Stimulated activated CD8-positive, alpha-beta memory T cell treated with anti-CD3 and anti-CD28 coated beads, Interleukin-15, amount 100 ng/mL, for 4 hours (primary cell): ENCODE results near the gene SERPINA1.
"Not testable (repeated sequence)": the region's sequence is repeated elsewhere in the genome, so short reads cannot be mapped to it uniquely, and the experiment has no call there.

Experiments used
- DNase-seq, 2 donors: peaks; one replicate each; pipeline ENCODE4 v3.0.0-alpha.2; 2020; ENCODE audit warnings: low read depth in 2 of 2

Gene SERPINA1

GRCh38 chr14:94369766-94370523, 18.5 kb downstream of the SERPINA1 start:
- not testable (repeated sequence) for DNase-seq

DNA sequence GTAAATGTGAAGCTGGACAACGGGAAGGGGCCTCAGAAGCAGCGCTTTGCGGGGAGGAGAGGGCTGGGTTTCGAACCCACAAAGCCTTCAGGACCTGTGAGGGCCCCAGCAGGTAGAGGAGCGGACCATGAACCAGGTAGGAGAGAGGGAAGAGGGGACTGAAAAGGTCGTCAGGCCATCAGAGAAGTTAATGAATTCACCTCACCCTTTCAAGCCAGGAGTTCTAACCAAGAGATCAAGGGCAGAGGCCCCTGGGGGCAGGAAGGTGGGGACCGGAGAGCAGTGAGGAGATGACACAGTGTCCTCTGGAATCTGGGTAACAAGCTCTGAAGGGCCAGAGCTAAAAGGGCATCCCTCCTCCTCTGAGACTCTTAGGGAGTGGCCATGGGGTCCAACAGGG, 19.4 kb downstream of the SERPINA1 start:
- no peak for DNase-seq

DNA sequence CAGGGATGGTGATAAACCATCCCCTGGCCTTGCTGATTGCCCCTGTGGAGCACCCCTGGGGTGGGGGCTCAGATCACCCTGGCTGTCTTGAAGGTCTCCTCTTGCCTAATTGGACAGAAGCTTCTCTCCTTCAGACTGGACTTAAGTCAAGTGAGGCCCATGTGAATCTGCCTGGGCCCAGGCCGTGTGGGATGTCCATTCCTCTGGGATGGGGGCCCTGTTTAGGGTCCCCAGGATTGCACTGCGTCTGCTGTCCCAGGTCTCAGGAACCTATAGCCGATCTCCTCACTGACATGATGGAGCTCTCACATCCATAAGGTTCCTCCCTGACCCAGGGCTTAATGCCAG, 20.2 kb downstream of the SERPINA1 start:
- no peak for DNase-seq

DNA sequence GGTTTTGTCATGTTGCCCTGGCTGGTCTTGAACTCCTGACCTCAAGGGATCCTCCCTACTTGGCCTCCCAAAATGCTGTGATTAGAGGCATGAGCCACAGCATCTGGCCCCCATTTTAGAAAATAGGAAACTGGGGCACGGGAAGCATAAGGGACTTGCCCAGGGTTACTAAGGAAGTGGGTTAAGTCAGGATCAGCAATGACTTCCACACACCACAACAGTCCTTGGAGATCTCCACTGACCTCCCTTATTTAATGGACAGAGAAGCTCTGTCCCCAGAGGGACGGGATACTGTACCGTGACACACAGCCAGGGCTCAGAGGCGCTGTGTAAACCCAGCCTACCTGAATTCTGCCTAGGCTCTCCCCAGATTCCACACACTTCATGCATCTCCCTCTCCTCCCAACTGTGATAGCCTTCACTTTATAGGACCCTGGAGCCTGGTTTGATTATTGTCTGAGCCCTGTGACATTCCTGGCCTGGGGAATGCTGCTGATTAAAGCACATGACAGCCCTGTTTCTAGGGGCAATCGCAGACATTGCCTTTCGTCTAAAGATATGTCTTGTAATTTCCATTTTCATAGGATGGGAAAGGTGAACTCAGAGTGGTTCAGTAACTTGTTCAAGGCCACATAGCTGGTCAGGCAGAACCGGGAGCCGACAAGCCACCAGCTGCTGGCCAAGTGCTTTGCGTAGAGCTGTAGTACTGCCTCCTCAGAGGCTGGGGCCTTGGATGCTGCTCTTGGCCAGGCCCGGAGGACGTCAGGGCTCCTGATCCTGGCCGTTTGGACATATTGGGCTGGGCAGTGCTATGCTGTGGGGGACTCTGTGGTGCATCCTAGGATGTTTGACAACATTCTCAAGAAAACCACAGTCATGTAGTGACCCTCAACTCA, 20.8 kb downstream of the SERPINA1 start:
- DNase-seq: no peak

- DNase-seq: no peak
Observed at GRCh38 chr14:94366146-94366915, 22.1 kb downstream of the SERPINA1 start, which contains the start of gene SERPINA2. Gene SERPINA2 (minus strand): TSS chr14:94366698.

- DNase-seq: no peak
Observed at GRCh38 chr14:94365624-94366023, 22.8 kb downstream of the SERPINA1 start.

GRCh38 chr14:94364964-94365363, 23.4 kb downstream of the SERPINA1 start:
- DNase-seq: no peak

GRCh38 chr14:94364037-94364436, 24.4 kb downstream of the SERPINA1 start:
- no peak for DNase-seq

GRCh38 chr14:94363151-94363624, 25.2 kb downstream of the SERPINA1 start:
- no peak for DNase-seq

DNA sequence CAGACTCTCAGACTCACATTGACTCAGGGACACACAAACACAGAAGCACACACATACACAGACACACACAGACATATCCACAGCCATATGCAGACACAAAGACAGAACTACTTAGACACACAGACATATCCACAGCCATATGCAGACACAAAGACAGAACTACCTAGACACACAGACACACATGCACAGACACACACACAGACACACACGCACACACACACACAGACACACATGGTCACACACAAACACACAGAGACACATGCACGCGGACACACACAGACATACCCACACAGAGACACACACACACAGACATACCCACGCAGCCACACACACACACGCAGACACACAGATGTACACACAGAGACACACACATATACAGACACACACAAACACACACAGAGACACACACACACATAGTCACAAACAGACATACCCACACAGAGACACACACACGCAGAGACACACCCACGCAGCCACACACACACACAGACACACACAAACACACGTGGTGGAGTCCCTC, 25.7 kb downstream of the SERPINA1 start:
- DNase-seq: no peak

- no peak for DNase-seq
Observed at GRCh38 chr14:94361682-94362081, 26.7 kb downstream of the SERPINA1 start.

GRCh38 chr14:94360945-94361565, 27.3 kb downstream of the SERPINA1 start:
- DNase-seq: no peak

DNA sequence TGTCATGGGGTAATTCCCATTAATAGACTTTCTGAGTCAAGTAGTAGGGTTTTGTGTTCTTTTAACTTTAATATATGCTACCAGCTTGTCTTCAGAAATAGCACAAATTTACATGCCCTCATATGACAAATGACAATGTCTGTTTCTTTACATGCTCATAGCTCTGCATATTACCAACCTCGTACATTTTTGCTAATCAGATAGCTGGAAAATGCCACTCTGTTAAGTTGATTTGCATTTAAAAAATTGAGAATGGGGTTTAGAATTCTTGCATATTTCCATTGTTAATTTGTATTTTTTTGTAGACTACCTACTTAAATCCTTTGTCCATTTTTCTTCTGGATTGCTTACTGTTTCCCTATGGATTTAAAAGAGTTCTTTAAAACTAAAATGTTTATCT, 31.2 kb downstream of the SERPINA1 start:
- DNase-seq: no peak

GRCh38 chr14:94356379-94357056, 31.9 kb downstream of the SERPINA1 start:
- no peak for DNase-seq

DNA sequence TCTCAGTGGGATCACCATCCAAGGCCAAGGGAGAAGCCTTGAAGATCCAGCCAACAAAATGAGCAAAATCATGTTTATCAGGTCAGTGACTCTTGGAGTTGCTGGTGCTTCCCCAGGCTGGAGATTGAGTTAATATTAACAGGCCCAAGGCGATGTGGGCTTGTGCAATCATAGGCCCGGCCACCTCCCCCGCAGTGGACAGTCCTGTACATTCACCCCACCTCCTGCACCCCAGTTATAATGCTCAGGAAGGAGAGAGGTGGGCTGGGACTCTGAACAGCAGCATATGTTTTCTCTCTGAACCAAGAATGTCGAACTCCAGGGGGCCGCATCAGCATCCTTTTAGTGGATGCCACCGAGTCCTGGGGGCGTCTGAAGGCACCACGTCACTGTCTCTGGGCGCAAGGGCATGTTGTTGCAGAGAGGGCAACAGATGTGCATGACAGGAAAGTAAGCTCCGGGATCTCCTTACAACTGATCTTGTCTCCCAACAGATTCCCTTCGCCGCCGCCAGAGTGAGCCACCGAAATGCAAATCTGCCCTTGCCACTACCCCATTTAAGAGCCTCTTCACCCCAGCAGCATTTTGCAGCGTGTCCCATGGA, 33.1 kb downstream of the SERPINA1 start:
- DNase-seq: no peak

- no peak for DNase-seq
Observed at GRCh38 chr14:94354638-94355185, 33.7 kb downstream of the SERPINA1 start.

GRCh38 chr14:94354190-94354589, 34.2 kb downstream of the SERPINA1 start:
- not testable (repeated sequence) for DNase-seq

- no peak for DNase-seq
Observed at GRCh38 chr14:94349276-94349675, 39.1 kb downstream of the SERPINA1 start.

GRCh38 chr14:94348836-94349235, 39.6 kb downstream of the SERPINA1 start:
- no peak for DNase-seq

DNA sequence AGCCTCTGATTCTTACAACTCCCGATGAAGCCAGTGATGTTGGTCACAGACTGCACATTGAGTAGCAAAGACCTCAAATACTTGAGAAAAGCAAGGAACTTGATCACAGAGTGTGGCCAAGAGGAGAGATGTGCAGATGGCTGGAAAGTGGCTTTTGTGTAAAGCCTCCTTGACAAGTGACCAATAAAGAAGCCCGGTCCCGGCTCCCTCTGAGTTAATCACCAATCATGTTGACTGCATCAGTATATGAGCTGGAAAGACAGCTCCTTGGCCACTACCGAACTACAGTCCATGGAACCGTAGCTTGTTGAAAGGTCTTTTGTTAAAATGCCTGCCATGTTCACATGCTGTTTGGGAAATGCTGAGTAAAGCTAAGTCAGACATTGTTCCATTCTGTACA, 41.6 kb downstream of the SERPINA1 start:
- DNase-seq: no peak
